KBM-7 (cell line): ENCODE data around the gene PRMT3.
"Not testable (repeated sequence)": the region's sequence is repeated elsewhere in the genome, so short reads cannot be mapped to it uniquely, and the experiment has no call there.

Experiments used
- DNase-seq: peaks from one replicate; pipeline ENCODE4 v3.0.0-alpha.2; 2015
- in situ Hi-C: fragments of 300-500 bp; cut with MboI; formaldehyde crosslinking; loops from 2 replicates; pipeline ENCODE4 v1.14.3; 2020; ENCODE audit warnings: low sequenced_read_pairs, low pct_unique_long_range_greater_than_20kb, mixed read lengths

The PRMT3 gene

DNA sequence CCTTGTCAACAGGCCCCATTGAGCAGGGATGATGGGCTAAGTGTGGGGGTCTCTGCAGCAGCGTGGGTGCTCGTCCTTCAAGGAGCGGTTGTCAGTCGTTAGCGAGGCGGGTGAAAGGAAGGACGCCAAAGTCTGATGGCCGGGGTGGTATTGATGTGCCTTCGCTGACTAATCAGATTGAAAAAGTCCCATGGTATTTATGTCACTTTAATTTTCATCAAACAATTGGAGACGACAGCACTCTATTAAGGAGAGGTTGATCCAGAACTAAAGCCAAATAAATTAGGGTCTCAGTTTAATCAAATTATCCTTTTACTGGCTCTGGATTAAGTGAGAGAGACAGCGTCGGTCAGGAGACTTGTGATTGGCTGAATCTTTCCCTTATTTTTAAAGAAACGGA is 14.4 kb upstream of the PRMT3 start:
- in situ Hi-C loops: no loop called here
- DNase-seq: no peak

DNA sequence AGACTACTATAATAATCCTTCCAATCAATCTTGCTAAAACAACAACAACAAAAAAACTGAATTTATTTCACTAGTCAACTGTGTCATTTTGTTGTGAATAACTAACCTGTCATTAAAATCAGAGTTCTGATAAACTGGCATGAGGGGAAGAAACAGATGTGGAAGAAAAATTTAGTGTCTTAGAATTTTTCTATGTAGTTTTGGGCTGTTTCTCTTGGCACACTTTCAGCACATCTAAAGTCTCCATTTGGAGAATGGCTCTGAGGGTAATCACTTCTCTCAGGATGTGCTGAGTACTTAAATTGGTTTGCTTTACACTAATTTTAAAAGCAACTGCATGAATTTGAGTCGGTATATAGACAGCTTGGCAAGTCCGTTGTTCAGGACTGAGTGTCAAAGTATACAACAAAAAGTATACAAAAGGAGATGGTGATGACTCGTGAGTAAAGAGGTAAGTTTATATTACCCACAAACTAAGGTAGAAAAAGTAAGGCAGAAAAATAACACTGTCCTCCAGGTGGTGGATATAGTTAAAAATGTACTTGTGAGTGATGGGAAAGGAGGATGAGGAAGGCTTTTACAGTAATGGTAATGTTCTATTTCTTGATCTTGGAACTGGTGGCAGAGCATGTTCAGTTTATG is 13.8 kb upstream of the PRMT3 start:
- DNase-seq: no peak
- in situ Hi-C loops: no loop called here

DNA sequence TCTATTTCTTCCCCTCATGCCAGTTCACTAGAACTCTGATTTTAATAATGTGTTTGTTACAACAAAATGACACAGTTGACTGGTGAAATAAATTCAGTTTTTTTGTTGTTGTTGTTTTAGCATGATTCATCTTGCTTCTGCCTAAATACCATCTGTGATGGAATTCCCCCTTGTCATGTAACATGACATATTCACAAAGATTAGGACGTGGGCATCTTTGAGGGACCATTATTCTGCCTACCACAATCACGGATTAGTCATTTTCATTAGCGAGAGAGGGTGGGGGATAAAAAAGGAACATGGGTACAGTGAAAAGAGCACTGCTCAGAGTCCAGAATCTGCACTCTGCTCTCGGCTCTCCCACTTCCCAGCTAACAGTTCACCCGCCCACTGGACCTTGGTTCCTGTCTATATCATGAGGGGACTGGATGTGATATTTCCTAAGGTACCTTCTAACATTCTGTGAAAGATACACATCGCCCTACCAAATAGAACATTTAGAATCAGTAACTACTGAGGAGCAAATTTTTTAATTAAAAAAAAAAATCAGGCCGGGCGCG is 12.7 kb upstream of the PRMT3 start:
- in situ Hi-C loops: loop anchor here (25.0 kb wide), 1 partner anchor 237 kb away; no protein-coding TSS in a partner anchor
- DNase-seq: no peak

DNA sequence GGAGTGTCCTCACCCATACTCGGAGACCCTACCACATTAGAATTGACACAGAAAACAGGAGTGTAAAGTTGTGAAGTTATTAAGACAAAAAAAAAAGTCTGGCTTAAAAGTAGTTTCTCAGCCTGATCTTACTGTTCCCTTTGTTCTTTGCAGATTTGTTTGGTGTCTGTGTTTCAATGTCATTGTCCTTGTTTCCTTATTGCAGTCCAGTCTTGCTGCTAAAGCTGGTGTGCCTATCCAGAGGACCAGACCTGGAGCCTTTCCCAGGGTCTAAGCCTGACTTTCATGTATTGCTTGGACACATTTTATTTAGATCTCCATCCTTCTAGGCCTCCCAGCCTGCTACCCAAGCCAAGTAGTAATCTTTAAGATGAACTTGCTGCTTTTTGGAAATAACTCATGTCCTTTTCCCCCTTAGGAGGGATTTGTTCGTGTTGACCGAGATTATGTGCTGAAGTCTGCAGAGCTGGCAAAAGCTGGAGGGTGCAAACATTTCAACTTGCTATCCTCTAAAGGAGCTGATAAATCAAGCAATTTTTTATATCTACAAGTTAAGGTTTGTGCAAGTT is 11.3 kb upstream of the PRMT3 start:
- DNase-seq: no peak
- in situ Hi-C loops: loop anchor here (25.0 kb wide), 1 partner anchor 236 kb away; no protein-coding TSS in a partner anchor

DNA sequence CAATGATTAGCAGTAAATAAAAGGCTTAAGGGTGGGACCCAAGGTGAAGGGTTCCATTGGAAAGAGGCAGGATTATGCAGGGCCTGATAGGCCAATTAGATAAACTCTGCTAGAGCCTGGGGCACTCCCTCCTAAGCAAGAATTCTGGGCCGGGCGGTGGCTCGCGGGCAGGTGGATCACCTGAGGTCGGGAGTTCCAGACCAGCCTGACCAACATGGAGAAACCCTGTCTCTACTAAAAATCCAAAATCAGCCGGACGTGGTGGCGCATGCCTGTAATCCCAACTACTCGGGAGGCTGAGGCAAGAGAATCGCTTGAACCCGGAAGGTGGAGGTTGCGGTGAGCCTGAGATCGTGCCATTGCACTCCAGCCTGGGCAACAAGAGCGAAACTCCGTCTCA is 1.5 kb upstream of the PRMT3 start:
- not testable (repeated sequence) for DNase-seq
- in situ Hi-C loops: loop anchor here (25.0 kb wide), 1 partner anchor 226 kb away; no protein-coding TSS in a partner anchor

DNA sequence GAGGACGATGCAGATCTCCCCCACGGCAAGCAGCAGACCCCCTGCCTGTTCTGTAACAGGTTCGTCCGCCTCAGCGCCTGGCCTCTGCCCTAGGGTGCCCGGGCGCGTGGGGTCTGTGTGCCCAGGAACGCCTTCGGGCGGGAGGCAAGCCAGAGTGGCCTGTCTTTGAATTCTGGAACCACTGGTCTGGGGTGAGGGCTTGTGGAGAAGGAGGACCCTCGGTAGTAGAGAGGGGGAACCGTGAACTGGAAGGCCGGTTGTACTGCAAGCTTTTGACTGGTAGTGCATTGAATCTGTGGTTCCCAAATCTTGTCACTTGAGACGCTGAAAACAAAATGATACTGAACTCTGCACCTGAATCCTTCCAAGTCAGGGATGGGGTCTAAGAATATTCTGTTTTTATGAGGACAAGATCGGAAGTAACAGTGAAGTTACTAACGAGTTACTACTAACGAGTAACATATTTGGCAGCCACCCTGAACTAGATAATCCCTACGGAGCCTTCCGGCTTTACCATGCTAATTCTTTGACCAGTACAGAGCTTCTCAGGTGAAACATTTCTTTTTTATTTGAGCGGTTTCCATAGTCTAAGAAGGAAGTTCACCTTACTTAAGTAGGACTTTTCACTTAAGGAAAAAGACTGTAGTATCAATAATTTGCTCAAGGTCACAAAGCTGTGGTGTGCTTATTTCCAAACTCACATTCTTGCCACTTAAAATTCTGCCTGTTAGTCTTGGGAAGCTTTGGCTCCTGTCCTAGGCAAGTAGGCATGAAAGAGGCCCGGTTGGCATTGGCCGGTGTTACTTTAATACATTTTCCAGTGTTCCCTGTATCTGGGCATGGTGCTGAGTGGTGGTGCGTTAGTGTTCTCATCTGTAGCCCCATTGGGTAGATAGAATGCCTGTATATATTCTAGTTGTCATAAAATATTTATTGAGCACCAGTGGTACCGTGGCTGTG is 860 bp downstream of the PRMT3 start:
- in situ Hi-C loops: loop anchor here (25.0 kb wide), 1 partner anchor 224 kb away; no protein-coding TSS in a partner anchor
- peak; percentile 63 for DNase-seq

DNA sequence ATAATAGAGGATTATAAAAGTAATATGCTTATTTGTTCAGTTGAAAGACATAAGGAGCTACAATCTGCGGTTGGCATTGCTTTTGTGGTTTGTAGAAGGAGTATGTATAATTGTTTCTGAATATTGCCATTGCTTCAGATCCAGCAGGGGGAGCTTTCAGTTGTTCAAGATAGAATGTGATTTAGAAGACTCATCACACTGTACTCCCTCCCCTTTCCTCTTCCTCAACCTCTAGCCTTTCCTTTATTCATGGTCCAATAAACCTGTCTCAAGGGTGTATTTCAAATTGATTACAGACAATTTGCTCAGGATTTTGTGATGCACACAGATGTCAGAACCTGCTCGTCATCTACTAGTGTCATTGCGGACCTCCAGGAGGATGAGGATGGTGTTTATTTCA is 9.8 kb downstream of the PRMT3 start:
- in situ Hi-C loops: loop anchor here (25.0 kb wide), 1 partner anchor 215 kb away; no protein-coding TSS in a partner anchor
- peak; percentile 78 for DNase-seq

DNA sequence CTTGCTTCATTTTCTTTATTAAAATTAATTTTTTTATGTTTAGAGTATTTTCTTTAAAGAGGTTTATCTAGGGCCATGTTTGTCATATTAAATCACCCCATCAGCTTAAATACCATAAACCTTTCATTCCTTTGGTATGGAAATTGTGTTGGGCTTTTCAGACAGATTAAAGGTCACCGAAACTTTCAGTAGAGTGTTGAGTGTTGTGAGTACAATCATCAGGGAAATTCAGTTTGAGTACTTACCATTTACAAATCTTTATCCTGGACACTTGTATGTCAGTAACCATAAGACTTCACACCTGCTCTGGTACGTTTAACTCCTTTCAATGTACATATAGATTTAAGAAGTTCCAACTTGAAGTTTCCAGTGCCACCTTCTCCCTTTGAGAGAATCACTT is 12.0 kb downstream of the PRMT3 start:
- DNase-seq: no peak
- in situ Hi-C loops: loop anchor here (25.0 kb wide), 1 partner anchor 213 kb away; no protein-coding TSS in a partner anchor

DNA sequence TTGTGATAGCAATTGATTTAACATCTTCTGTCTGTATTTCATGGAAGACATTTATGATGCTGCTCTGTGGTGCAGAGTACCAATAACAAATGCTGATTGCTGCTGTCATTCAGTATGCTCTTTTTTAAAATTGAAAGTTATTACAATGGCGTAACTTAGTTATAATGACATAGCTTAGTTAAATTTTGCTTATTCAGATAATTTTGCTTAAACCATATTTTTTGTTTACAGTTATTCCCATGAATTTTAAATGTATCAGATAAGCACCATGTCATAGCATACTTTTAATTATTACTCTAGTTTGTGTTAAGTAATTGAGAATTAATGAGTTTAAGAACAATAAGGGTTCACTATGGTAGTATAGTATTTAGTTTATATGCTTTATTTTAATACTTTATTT is 15.5 kb downstream of the PRMT3 start:
- in situ Hi-C loops: no loop called here
- DNase-seq: no peak

DNA sequence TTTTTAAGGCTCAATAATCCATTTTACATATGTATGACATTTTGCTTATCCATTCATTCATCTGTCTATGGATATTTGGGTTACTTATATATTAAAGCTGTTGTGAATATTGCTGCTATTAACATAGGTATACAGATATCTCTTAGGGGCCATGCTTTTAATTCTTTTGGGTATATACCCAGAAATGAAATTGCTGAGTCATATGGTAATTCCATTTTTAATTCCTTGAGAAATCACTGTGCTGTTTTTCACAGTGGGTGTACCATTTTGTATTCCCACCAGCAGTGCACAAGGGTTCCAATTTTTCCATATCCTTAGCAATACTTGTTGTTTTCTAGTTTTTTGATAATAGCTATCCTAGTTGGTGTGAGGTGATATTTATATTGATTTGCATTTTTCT is 19.0 kb downstream of the PRMT3 start:
- in situ Hi-C loops: no loop called here
- no peak for DNase-seq

DNA sequence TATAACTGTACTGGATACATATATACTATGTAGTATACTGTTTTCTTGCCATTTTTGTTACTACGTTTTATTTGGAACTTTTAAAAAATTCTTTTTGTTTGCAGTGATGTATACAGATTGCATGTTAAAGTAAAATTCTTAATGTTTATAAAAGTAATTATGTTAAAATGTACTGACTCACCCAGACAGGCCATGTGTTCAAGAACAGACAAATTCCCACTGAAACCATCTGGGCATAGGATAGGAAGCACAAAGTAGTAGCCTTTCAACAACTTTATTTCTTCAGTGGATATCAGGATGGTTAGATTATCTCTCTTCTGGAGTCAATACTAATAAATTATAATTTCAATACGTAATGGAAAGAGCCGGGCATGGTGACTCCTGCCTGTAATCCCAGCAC is 19.8 kb downstream of the PRMT3 start:
- DNase-seq: no peak
- in situ Hi-C loops: no loop called here

DNA sequence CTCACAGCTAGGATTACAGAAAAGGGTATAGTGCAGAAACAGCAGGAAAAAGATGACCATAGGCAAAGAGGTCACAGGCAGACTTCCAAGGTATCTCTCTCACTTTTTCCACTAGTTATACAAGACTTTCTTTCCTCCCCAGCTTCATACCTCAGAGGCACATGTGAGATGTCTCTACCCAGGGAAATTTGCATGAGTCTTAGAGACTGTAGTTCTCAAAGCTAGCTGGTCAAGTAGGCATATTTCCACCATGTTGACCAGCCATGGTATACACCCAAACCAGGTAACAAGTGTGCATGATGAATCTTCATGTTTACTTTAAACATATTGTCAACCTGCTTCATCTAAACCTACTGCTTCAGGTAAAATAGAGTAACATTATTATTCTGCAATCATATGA is 27.9 kb downstream of the PRMT3 start:
- in situ Hi-C loops: no loop called here
- no peak for DNase-seq

DNA sequence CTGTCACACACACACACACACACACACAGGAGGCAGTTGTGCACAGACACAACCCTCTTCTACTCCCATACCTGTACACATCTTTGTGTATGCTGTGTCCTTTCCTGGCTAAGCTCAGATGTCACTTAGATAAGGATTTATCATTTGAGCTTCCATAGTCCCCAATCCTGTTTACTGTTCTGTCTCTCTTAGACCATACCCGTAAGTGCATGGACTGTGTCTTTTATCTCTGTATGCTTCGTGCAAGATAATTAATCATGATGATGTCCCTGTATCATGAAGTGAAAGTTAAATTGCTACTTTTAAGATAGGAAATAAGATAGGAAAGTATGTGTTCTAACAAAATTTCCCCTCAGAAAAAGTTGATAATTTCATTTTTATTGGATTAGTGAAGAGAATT is 30.3 kb downstream of the PRMT3 start:
- in situ Hi-C loops: no loop called here
- no peak for DNase-seq

DNA sequence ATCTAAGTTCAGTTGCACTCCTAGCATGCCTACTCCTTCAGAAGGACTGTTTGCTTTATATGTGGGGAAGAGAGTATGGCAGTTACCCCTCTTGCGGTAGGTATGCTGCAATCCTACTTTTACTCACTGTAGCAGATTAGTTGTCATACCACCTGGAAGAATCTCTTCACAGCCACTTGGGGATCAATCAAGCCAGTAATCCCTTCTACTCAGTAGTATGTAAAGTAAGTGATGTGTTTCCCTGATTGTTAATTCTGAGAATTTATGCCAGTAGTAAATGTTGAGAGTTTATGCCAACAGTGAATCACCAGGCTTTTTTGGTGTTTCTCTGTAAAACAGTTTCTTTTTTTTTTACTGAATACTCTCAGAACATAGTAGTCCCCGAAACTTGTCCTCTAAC is 34.4 kb downstream of the PRMT3 start:
- in situ Hi-C loops: no loop called here
- no peak for DNase-seq

DNA sequence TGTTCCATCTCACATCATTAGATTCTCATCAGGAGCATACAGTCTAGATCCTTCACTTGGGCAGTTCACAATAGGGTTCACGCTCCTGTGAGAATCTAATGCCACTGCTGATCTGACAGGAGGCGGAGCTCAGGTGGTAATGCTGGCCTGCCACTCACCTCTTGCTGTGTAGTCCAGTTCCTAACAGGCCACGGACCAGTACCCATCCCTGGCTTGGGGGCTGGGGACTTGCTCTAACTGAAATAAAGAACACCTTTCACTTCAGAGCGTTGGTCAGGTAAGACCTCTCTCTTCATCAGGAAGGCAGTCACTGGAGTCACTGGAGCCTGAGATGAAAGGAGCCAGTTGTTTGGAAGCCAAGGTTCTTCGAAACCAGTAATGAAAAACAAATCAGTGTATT is 41.7 kb downstream of the PRMT3 start:
- in situ Hi-C loops: no loop called here
- DNase-seq: no peak

DNA sequence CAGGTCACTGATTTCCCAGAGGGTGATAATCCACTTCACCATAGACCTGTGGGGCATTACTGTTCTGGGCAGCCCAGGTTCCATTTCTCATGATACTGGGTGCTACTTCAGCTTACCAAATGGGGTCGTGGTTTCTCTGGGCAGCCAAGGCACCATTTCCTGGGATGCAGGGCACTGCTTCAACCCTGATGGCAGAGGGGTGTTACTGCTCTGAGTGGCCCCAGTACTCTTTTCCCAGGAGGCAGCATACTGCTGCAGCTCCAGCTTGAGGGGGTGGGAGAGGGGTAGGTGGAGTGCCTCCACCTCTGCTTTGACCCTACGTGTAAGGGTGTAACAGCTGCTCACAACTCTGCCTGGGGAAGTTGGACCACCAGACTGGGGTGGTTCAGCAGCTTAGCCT is 51.1 kb downstream of the PRMT3 start:
- in situ Hi-C loops: no loop called here
- DNase-seq: no peak

DNA sequence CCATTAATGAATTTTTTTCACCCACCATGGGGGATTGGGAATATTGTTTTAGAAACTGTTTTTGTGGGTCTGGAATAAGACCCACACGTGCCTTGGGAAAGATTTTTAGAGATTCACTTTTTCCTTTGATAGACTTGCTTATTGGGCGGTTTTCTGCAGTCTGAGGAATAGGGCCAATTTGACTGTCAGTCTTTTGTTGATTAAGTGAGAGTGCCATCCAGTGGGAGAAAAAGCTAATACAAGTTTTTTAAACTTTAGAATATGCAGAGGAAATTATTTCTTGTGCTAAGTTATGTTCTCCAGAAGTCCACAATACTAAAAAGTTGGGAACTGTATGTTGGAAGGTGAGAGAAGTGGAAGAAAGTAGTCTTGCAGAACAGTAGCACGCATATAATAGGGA is 56.1 kb downstream of the PRMT3 start:
- peak; percentile 41 for DNase-seq

DNA sequence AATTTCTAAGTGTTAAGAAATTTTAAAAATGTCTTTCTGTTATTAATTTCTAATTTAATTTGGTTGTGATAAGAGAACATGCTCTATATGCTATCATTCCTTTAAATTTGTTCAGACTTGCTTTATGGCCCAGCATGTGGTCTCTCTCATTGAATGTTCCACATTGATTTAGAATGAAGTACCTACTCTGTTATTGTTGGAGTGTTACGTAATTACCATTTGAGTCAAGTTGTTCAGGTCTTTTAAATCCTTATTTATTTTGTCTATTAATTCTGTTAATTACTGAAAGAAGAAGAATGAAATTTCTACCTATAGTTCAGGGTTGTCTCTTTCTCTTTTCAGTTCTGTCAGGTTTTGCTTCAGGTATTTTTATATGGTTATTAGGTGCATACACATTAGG is 57.0 kb downstream of the PRMT3 start:
- DNase-seq: no peak
- in situ Hi-C loops: no loop called here

More for the DNA sequence above, 56.1 kb downstream of the PRMT3 start:
- in situ Hi-C loops: no loop called here

DNA sequence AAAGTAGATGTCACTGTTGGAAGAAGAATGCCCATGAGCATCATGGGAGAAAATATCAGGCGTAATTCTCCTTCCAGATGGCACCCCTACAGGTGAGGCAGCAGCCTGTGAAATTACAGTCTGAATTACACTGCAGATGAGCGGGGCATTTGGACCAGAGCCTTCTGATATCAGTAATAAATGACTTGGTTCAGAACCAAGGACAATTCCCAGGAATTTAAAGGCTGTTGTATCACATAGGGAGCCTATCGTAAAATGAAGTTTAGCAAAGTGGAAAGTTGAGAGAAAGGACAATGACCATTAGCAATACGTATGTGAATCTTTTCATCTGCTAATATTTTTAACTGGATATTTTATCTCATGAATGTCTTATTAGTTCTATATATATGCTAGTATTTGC is 61.3 kb downstream of the PRMT3 start:
- no peak for DNase-seq
- in situ Hi-C loops: no loop called here

DNA sequence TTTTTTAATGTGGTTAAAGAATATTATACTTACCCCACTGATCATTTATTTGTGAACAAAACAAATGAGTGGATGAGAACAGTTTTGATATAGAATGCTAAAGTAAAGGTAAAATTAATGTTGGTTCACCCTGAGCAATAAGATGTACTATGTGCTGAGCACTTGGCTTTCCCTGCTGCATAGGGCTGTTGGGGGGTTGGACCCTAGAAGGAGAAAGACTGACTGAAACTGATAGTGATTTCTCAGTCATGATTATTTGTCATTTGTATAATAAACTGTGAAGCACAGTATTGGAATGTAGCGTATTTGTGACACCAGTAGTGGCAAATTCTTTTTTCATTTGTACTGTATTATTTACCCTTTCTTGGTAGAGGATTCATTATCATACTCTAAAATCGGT is 63.3 kb downstream of the PRMT3 start:
- in situ Hi-C loops: no loop called here
- no peak for DNase-seq
